Hematopoietic multipotent progenitor cell treated with erythropoietin and hydrocortisone succinate and interleukin-3 and kit ligand, for 6 days (in vitro differentiated cells): ENCODE data around the gene POLR3A.
"Not testable (repeated sequence)": the region's sequence is repeated elsewhere in the genome, so short reads cannot be mapped to it uniquely, and the experiment has no call there.

Experiments
- DNase-seq: peaks from one replicate; pipeline ENCODE4 v3.0.0-alpha.2; 2015

The POLR3A gene

DNA sequence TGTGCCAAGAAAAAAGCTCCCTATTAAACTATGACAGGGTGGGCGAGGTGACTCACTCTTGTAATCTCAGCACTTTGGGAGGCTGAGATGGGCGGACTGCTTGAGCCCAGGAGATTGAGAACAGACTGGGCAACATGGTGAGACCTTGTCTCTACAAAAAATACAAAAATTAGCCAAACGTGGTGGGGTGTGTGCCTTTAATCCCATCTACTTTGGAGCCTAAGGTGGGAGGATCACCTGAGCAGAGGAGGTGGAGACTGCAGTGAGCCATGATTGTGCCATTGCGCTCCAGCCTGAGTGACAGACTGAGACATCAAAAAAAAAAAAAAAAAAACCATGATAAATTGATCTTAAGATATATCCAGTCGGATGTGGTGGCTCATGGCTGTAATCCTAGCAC, 11.5 kb downstream of the POLR3A start:
- DNase-seq, result no peak

DNA sequence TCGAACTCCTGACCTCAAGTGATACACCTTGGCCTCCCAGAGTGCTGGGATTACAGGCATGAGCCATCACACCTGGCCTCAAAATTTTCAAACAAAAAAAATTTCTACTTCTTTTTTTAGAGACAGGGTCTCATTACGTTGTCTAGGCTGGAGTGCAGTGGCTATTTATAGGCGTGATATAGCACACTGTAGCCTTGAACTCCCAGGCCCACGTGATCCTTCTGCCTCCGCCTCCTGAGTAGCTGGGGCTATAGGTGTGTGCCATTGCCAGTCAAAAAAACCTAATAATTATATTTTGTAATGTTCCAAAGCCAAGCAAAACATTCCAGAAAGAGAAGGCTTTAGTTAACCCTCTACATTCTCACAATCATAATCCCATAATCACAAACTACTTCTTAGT, 13.8 kb downstream of the POLR3A start:
- no peak for DNase-seq

GRCh38 chr10:78013564-78013963, 15.8 kb downstream of the POLR3A start:
- DNase-seq, result no peak

- DNase-seq, result no peak
Observed at GRCh38 chr10:78011065-78011464, 18.2 kb downstream of the POLR3A start.

DNA sequence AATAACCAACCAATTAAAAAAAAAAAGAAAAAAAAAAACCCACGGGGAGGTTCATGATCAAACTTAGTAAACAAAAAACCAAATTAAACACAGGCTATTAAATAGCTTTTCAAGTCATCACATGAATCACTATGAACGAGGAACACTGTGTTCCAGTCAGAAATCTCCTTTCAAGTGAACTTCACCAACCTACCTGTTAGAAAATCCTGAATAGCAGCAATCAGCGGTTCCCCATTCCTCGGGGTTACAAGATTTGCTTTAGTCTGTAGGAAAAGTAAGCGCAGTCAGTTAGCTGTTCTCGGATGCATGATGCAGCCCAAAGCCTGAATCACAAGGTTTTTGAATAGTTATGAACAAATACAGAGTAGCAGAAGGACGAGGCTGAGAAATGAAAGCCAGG, 19.0 kb downstream of the POLR3A start:
- no peak for DNase-seq

- DNase-seq, result no peak
Observed at GRCh38 chr10:78009662-78010061, 19.7 kb downstream of the POLR3A start.

DNA sequence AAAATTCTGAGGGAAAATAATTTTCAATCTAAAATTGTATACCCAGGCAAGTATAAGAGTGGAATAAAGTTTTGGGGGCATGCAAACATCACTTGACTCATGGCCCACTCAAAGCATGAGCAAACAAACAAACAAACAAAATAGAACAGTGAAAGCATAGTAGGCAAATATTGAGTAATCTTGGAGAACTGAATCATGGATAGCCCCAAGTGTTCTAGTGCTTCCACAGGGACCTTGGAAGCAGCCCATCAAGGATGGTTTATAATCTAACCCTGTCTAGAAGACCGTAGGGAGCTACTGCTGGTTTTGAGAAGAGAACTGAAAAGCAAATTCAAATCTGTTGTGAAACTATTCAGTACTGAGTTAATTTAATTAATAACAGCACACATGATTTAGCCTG, 22.1 kb downstream of the POLR3A start:
- DNase-seq, result no peak

GRCh38 chr10:78004215-78005026, 24.9 kb downstream of the POLR3A start:
- DNase-seq, result no peak

DNA sequence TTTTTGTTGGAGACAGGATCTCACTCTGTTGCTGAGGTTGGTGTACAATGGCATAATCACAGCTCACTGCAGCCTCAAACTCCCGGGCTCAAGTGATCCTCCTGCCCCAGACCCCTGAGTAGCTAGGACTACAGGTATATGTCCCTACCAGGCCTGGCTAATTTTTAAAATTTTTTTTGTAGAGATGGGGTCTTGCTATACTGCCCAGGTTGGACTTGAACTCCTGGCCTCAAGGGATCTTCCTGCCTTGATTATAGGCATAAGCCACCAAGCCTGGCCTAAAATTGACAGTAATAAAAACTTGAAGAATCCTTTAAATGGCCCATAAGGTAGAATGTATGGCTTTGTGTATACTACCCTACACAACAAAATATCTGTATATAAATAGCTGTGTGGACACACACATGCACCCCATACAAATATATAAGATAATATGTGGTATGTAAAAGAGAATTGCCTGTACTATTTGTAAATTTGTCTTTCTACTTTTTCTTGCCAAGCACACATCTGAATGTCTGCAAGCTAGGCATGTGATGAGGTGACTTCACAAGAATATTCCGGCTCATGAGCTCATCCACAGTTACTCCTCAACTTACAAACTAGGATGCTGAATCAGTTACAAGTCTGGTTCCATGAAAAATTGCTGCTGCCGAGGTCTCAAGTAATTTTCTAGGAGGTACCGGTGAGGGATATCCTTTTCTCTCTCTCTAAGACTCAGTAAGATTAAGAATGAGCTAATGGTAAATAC, 26.6 kb downstream of the POLR3A start:
- DNase-seq, result no peak

DNA sequence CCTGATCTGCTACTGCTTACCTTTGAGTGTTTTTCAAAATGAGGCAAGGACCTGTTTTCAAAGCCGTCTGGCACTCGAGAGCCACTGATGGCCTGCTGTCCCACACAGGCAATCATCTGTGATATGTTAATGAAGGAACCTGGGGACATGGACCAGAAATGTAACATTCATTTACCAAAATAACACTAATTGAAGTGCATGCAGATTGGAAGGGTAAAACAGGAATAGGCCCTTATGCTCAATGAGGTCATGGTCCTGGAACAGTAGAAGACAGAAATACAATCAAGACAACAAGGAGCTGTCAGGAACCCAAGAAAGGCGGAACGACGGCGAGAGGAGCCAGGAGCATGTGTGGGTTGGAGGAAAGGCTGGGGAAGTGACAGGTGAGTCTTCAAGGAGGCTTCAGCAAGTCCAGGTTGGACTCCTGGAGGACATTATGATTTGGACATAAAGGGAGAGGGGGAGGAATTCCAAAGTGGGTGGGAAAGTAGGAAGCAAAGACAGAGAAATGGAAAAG, 28.3 kb downstream of the POLR3A start:
- DNase-seq, result no peak

- no peak for DNase-seq
Observed at GRCh38 chr10:78000206-78000605, 29.1 kb downstream of the POLR3A start.

- not testable (repeated sequence) for DNase-seq
Observed at GRCh38 chr10:77998780-77999179, 30.5 kb downstream of the POLR3A start.

- no peak for DNase-seq
Observed at GRCh38 chr10:77993620-77994019, 35.7 kb downstream of the POLR3A start.

DNA sequence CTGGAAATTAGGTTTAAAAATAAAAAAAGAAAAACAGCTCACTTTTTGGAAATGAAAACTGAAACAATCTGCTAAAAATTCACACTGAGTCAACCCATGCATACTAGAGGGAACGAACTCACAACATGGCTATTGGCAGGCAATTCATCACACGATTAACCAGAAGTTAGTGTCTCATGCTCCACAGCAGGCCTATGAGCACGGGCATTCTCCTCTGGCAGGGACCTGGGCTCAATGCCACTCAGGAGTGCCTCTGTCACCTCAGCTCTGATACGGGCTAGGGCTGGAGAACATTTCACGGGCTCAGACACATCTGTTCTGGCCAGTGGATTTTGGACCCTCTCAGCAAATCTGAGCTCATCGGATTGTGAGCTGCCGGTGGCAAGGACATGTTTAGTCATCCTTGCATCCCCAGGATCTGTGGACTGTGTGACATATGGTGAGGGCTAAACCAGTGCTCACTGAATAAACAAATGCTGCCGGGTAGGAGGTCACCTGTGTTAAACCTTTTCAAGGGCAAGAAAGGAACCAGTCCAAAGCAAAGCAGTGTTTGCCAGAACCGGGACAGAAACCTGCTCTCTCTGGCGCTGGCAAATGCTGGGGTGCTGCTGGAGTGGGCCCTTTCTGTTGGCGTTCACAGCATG, 40.1 kb downstream of the POLR3A start:
- DNase-seq, result no peak

DNA sequence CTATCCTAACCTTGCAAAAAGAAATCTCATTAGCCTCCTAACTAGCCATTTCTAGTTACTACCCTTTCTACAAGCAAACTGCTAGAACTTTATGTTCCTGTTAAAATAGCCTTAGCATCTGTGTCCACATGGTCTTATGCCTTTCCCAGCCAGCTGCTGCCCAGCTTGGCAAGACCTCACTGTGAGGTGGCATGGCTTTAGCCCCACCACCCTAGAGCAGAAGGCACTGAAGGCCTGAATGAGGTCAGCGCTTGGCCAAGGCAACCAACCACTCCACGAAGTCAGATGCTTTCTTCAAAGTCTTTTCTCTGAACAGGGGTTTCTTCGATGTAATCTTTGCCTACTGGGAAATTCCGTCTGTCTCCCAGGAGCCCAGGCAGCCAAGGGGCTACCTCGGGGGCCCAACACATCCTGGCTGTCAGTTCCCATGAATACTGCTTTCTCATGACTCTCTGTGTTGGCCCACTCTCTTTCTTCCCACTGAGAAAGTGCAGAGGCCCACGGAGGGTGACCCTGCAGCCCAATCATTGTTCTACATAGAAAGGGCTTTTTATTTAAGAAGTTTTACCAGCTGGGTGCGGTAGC, 41.6 kb downstream of the POLR3A start:
- no peak for DNase-seq

DNA sequence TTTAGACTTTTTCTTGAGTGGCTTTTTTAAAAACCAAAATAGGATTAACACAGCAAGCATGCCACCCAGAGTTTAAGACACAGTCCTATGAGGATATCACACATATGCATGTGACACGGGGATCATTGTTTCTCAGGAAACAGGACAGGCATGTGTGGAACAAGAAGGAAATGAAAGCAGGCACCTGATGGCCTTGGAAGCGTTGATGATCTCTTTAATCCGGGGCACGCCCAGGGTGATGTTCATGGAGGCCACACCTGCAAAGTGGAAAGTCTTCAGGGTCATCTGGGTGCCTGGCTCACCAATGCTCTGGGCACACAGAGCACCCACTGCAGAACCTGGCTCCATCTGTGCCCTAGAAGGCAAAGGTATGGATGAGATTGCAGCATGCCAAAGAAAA, 44.3 kb downstream of the POLR3A start:
- DNase-seq, result no peak

DNA sequence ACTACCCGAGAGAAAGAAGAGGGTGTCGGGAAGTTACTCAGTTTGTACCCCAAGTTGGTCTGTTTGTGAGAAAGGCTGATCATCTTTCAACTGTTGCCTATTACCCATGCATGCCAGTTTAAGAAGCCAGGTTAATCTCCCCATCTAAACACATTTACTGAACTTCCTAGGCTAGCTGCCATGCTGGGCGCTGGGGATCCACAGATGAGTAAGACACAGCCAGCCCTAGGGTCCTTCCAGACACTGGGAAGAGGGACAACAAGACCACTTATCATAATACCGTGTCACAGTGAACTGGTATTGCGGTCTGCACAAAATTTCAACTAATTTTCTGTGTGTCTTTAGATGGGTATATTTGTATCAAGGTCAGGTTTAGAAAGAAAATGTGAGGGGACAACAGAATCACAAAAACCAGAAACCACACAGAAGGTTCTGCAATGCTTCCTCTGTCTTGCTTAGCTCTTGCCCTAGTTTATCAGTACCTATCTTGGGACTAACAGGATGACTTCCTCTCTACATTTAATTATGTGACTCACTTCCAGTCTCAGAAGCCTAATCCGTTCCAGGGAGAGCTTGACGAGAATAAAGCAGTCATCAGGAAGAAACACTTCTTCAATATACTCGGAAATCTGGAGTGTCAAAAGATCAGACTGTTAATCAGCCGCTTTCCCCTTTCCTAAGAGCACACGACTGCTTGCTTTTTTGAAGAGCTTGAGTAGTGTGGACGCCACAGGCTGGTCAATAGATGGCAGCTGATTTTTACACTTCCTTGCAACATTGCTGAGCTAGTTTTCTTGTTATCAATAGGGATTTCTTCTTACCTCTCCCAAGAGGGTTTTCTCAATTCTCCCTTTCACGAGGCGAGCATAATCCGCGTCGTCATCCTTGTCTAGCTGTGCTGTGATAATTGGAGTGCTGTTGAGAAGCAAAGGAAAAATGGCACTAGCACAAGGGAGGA, 45.7 kb downstream of the POLR3A start:
- DNase-seq, result no peak

DNA sequence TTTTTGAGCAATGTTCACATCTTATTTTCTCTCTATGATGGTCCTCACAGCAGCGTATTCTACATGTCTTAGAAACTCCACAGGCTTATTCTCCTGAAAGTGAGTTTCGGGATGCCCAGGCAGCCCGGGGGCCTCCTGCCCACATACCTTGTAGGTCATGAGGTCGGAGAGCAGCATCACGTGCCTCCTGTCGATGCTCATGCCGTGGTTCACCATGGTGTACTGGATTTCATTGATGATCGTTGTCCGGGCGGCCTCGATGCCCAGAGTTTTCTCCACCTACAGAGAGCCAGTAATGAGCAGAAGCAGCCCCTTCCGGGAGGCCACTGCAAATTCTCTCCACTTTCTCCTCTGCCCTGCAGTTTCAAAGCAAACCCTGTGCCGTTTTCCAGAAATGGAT, 48.0 kb downstream of the POLR3A start:
- no peak for DNase-seq

DNA sequence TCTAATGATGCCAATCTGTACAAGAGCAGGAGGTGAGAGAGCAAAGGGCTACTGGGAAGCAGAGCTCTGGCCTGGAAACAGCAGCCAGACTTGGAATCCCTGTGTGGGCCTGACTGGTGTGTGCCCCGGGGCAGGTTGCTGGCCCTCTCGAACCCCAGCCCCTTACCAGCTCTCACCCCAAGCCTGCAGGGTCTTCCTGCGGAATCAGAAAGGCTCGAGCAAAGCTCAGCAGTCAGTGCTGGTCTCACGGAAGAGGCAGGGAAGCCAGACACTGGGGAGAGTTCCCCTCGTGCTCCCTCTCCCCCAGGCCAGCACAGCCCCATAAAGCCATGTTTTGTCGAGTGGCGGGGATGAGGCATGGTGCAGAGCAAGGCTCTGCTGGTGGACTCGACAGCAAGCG, 50.1 kb downstream of the POLR3A start:
- DNase-seq, result no peak

- DNase-seq, result no peak
Observed at GRCh38 chr10:77978360-77978759, 51.0 kb downstream of the POLR3A start.

DNA sequence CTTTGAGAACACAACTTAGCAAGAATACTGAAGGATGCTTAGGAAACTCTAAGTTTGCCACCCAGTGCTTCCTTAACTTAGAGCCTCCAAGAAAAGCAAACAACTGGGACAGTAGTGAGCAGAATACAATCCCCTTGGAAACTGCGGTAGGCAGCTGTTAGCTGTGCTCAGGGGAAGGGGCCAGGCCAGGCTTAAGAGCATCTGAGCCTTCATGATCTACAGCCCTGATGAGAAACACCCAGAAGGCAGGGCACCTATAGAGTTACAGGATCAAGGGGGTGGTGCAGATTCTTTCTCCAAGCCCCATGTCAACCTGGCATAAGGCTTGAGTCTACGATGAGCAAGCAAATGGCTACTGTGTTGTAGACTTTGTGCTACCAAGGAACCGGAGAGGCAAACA, 51.4 kb downstream of the POLR3A start:
- DNase-seq, result no peak

DNA sequence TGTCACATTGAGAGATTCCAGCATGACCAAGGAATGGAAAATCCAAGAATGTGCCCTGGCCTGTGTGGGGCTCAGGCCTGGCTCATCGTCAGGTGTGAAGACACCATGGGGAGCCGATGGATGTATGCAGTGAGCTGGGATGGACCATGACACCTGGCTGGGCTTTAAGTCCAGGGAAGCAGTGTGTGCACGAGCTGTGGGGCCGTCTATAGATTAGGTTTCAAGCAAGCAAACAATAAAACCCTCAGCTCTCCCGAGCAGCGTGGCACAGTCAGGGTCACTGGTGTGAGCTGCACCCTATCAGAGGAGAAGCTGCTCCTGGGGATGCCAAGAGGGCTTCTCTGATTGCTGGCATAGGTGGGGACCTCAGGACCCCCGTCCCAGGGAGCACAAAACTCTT, 52.3 kb downstream of the POLR3A start:
- DNase-seq, result no peak
